Measurements from ENCODE around the gene RPP40. TPM values are rescaled to one million over a fixed set of nuclear protein-coding genes. Genes with fewer than 3 reads are reported as not detected.

The RPP40 gene
- total and polyA plus RNA-seq, 2 of the 13 experiments (the other 11 are each of a cell fraction or from before 2014, with no cell fraction given): 18.0 to 41.2 TPM

DNA sequence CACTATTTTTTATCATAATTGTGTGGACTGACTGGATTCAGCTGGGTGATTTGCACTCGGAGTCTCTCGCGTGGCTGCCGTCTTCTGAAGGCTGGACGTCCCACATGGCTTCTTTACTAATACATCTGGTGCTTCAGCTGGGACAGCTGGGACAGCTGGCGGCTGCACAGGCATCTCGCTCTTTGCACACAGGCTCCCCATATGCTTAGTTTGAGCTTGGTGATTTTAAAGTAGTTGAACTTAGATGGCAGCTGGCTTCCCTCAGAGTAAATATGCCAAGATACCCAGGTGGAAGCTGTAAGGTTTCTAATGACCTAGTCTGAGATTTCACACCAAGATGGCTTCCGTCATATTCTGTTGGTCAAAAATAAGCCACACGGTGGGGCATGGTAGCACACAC is 42.6 kb upstream of the RPP40 start (continued):
- TF ChIP-seq LRRFIP1 (CRISPR knock-in tag; conservative IDR thresholded peaks at IDR 0.05): no peak
- no peak for TF ChIP-seq ZNF777 (CRISPR knock-in tag; IDR thresholded peaks at IDR 0.05)
- no peak for TF ChIP-seq ZNF7 (CRISPR knock-in tag; IDR thresholded peaks at IDR 0.05)
- TF ChIP-seq, protein P1, sequence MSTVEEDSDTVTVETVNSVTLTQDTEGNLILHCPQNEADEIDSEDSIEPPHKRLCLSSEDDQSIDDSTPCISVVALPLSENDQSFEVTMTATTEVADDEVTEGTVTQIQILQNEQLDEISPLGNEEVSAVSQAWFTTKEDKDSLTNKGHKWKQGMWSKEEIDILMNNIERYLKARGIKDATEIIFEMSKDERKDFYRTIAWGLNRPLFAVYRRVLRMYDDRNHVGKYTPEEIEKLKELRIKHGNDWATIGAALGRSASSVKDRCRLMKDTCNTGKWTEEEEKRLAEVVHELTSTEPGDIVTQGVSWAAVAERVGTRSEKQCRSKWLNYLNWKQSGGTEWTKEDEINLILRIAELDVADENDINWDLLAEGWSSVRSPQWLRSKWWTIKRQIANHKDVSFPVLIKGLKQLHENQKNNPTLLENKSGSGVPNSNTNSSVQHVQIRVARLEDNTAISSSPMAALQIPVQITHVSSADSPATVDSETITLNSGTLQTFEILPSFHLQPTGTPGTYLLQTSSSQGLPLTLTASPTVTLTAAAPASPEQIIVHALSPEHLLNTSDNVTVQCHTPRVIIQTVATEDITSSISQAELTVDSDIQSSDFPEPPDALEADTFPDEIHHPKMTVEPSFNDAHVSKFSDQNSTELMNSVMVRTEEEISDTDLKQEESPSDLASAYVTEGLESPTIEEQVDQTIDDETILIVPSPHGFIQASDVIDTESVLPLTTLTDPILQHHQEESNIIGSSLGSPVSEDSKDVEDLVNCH (CRISPR knock-in tag; IDR thresholded peaks at IDR 0.05): no peak

GRCh38 chr6:5045416-5045815 is 41.6 kb upstream of the RPP40 start:
- in situ Hi-C loops (cut with HindIII; ENCODE audit: extremely low pct_ligation_motif_present, low pct_unique_long_range_greater_than_20kb) (no loop called here), intact Hi-C loops (cut with micrococcal nuclease; ENCODE audit: unreplicated experiment) (no loop called here)
- H4K20me1 ChIP-seq (ENCODE audit: insufficient read depth, low read length): no peaks in the 10 kb centered on the region
- POLR2A ChIA-PET: no interaction called here
- FAIRE-seq (no peak), ATAC-seq (no peak), DNase-seq (ENCODE audit: low spot score) (no peak)
- H3K9me3 ChIP-seq (ENCODE audit: low read length): peaks cover 6% of the 10 kb centered on the region; the same call in 1 of the 2 replicates
- H3K27ac ChIP-seq (ENCODE audit: extremely low read length, insufficient read depth, low read length): no peak overlapping the region
- no peaks in the 10 kb centered on the region for H3K4me1 ChIP-seq (ENCODE audit: insufficient read depth, low read length)
- no peak overlapping the region for H3K9ac ChIP-seq (ENCODE audit: insufficient read depth, low read depth, low read length)
- no peak overlapping the region for H3K4me2 ChIP-seq (ENCODE audit: low read depth, low read length)
- H3K27me3 ChIP-seq (ENCODE audit: control insufficient read depth in 1 of 2, insufficient read depth in 2 of 2, low read length in 2 of 2): no peaks in the 10 kb centered on the region
- WGBS (ENCODE audit: low lambda C conversion rate): 83% methylated on average over 8 of the region's 8 CpGs
- CTCF ChIA-PET (ENCODE audit: low intra/inter-chr PET ratio, low total read pairs): no interaction called here
- no peak overlapping the region for H3K4me3 ChIP-seq (replicated peaks in 1 of 3; ENCODE audit: insufficient read depth in 1 of 3, low read depth in 2 of 3, low read length in 3 of 3)
- BruUV-seq (replicated peaks): no TSS peak
- H3K79me2 ChIP-seq (ENCODE audit: insufficient read depth, low read length): no peaks in the 10 kb centered on the region
- no peak overlapping the region for H2AFZ ChIP-seq (ENCODE audit: low read length)
- no peaks in the 10 kb centered on the region for H3K36me3 ChIP-seq (replicated peaks in 1 of 2; ENCODE audit: control insufficient read depth in 1 of 2, insufficient read depth in 2 of 2, low read length in 2 of 2)
- TF ChIP-seq ZNF329 (CRISPR knock-in tag; IDR thresholded peaks at IDR 0.05; ENCODE audit: low read depth) (no peak), EED (CRISPR knock-in tag; IDR thresholded peaks at IDR 0.05) (no peak), ZNF816 (CRISPR knock-in tag; IDR thresholded peaks at IDR 0.05; ENCODE audit: borderline replicate concordance) (no peak), NFIC (IDR thresholded peaks at IDR 0.05; ENCODE audit: low read length) (no peak), ZBTB42 (CRISPR knock-in tag; IDR thresholded peaks at IDR 0.05) (no peak), ATF4 (CRISPR knock-in tag; IDR thresholded peaks at IDR 0.05) (no peak), ATF2 (CRISPR knock-in tag; IDR thresholded peaks at IDR 0.05) (no peak), MTA1 (CRISPR knock-in tag; IDR thresholded peaks at IDR 0.05; ENCODE audit: borderline replicate concordance) (no peak), TAF15 (IDR thresholded peaks at IDR 0.05; ENCODE audit: low read depth, low read length, poor library complexity, severe bottlenecking) (no peak), SAFB2 (CRISPR knock-in tag; IDR thresholded peaks at IDR 0.05; ENCODE audit: borderline replicate concordance, low read depth) (no peak)
- TF ChIP-seq, protein P2, sequence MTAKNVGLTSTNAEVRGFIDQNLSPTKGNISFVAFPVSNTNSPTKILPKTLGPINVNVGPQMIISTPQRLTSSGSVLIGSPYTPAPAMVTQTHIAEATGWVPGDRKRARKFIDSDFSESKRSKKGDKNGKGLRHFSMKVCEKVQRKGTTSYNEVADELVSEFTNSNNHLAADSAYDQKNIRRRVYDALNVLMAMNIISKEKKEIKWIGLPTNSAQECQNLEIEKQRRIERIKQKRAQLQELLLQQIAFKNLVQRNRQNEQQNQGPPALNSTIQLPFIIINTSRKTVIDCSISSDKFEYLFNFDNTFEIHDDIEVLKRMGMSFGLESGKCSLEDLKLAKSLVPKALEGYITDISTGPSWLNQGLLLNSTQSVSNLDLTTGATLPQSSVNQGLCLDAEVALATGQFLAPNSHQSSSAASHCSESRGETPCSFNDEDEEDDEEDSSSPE (CRISPR knock-in tag; IDR thresholded peaks at IDR 0.05): no peak
